Cardiac fibroblast (primary cell): ENCODE results near the gene SERPINB1.
A peak's percentile ranks its signal among the peaks of the same experiment; 100 is the strongest.

Source experiments
- DNase-seq, 2 donors: peaks; one replicate each; pipeline versions ENCODE4 v3.0.0 to v3.0.0-alpha.2; 2010; ENCODE audit warnings: low read depth in 2 of 2
- H3K4me3 ChIP-seq, 2 donors: replicated peaks in 1 of 2; 1 replicate in 1 of 2; 2 replicates in 1 of 2; pipeline ENCODE4 v1.5.1; 2011; ENCODE audit warnings: low read depth in 2 of 2, low read length in 2 of 2, mild to moderate bottlenecking in 2 of 2, moderate library complexity in 1 of 2
- CTCF ChIP-seq: IDR thresholded peaks from one replicate; pipeline ENCODE4 v1.5.1; 2011; ENCODE audit warnings: low read depth, mild to moderate bottlenecking, low read length, inconsistent platforms

The SERPINB1 gene

GRCh38 chr6:2871953-2872352 lies 30.3 kb upstream of the SERPINB1 start:
- DNase-seq: no peak
- no peak overlapping the region for H3K4me3 ChIP-seq
- no peak for TF ChIP-seq CTCF

GRCh38 chr6:2871102-2871501 lies 29.4 kb upstream of the SERPINB1 start:
- H3K4me3 ChIP-seq: no peak overlapping the region
- TF ChIP-seq CTCF: no peak
- no peak for DNase-seq

GRCh38 chr6:2870046-2870636 lies 28.5 kb upstream of the SERPINB1 start:
- H3K4me3 ChIP-seq: no peak overlapping the region
- DNase-seq: no peak
- no peak for TF ChIP-seq CTCF

GRCh38 chr6:2868637-2869036 lies 27.0 kb upstream of the SERPINB1 start:
- TF ChIP-seq CTCF: no peak
- no peak for DNase-seq

GRCh38 chr6:2866171-2866846 lies 24.6 kb upstream of the SERPINB1 start:
- H3K4me3 ChIP-seq: no peak overlapping the region
- TF ChIP-seq CTCF: no peak

More at GRCh38 chr6:2868637-2869036, 27.0 kb upstream of the SERPINB1 start:
- H3K4me3 ChIP-seq: no peak overlapping the region

GRCh38 chr6:2865694-2866151 lies 24.1 kb upstream of the SERPINB1 start:
- TF ChIP-seq CTCF: no peak
- DNase-seq: peak; percentile 61 to 68
- H3K4me3 ChIP-seq: no peak overlapping the region

More at GRCh38 chr6:2866171-2866846, 24.6 kb upstream of the SERPINB1 start:
- DNase-seq: no peak
